NCI-H1092 treated with DMSO at 0.1 percent for 48 hours (cell line): ENCODE data around the gene GAS2L1.
"Not testable (repeated sequence)": the region's sequence is repeated elsewhere in the genome, so short reads cannot be mapped to it uniquely, and the experiment has no call there.

ENCODE experiments used
- DNase-seq: peaks from one replicate; lab custom pipeline; 2025; lab: John Stamatoyannopoulos, UW

The GAS2L1 gene

DNA sequence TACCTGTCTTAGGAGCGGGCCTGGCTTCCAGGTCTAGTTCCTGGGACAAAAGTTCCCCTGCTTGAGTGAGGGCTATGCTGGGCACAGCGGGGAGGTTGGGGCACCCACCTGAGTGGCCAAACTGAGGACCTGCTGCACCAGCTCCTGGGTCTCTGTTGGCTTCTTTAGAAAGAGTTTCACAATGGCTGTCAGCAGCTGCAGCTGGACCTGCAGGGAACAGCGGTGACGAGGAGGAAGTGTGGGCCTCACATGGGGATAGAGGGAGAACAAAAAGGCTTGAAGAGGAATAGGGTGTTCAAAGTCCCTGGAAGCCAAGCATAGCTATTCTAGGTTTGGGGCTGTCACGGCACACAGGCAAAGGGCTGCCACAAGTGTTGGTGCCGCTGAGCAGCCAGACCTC lies 35.7 kb downstream of the GAS2L1 start:
- DNase-seq = no peak

- no peak for DNase-seq
Observed at GRCh38 chr22:29342577-29343312, 36.3 kb downstream of the GAS2L1 start.

DNA sequence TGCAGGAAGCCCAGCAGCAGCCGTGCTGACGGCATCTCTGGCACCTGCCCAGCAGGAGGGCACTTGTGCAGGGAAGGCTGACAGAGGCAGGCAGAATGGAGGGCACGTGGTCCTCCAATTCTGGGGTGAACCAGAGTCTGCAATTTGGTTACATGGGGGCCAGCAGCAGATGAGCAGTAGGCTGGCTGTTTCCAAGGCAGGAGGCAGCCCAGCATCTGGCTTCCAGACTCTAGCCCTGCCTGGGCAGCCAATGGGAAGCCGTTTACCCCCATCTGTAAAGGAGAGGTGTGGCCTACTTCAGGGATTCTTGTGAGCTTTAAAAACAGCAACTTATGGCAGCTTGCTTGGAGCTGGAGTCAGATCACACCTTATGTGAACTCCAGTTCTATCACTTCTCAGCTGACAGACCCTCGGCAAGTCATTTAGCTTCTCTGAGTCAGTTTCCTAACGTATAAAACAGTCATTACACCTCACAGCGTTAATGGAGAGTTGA lies 36.9 kb downstream of the GAS2L1 start:
- DNase-seq = peak; percentile 15

DNA sequence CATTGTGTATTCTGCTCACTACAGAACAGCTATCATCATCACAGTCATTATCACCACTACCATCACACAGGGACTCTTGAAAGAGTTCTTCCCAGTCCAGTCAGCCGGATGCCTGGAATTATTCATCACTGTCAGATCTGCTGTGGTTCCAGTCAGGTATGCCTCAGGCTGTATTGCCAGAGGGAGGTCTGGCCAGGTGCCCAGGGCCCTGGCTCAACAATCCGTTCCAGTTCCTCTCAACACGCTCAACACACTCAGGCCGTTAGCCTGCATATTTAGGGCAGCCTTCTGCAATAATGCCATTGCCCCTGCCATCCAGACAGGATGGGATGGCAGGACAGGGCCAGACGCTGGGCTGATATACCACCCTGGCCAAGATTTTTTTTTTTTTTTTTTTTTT lies 37.7 kb downstream of the GAS2L1 start:
- peak; percentile 74 for DNase-seq

DNA sequence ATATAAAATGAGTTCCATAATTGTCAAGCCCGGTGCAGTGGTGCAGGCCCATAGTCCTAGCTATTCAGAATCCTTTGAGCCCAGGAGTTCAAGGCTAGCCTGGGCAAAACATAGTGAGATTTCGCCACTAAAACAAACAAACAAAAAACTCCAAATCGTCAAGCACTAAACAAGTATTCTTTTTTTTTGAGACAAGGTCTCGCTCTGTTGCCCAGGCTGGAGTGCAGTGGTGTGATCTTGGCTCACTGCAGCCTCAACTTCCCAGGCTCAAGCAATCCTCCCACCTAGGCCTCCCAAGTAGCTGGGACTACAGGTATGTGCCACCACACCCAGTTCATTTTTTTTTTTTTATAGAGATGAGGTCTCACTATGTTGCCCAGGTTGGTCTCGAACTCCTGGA lies 38.4 kb downstream of the GAS2L1 start:
- DNase-seq = not testable (repeated sequence)

DNA sequence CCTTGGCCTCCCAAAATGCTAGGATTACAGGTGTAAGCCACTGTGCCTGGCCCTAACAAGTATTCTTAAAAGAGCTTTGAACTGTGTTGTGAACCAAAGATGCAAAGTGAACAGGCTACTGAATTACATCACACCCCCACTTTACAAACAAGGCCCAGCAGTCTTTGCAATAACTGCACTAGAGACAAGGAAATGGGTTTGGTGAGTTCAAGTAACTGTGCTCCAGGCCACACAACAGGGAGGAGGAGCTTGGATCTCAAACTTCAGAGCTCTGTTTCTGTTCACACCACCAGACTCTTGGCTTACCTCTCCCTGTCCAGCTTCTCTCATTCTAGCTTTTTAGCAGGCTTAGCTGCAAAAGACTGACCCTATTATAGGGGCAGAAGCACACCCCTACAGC lies 39.5 kb downstream of the GAS2L1 start:
- DNase-seq = no peak

GRCh38 chr22:29346659-29347058 lies 40.2 kb downstream of the GAS2L1 start:
- DNase-seq = no peak

DNA sequence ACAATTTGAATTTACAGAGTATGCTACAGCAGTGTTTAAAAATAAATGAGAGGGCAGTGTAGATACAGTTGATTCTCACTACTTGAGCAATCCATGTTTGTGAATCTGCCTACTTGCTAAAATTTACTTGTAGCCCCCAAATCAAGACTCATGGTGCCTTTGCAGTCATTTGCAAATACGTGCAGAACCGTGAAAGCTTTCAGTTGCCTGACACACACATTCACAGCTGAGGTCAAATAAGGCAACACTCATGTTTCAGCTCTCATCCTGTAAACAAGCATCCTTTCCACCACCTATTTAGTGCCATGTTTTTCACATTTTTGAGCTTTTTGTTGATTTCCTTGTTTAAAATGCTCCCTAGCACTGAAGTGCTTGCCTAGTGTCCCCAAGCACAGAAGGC lies 41.6 kb downstream of the GAS2L1 start:
- DNase-seq = no peak

DNA sequence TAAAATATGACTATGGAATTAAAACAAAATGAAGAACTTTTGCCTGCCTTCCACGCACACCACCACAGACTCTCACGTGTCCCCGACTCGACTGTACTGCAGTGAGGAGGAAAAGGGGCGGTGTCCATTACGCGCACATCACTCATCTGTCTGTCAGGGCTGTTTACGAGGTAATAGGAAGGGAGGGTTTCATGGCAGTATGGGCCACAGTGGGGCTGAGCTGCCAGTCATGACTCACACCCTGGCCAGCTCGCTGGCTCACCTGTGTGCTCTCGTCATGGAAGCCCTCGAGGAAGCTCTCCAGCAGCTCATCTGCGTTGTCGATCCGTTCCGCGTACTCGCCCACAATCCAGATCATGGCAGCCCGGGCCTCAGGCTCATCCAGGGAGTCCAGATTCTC lies 42.5 kb downstream of the GAS2L1 start:
- DNase-seq = no peak

DNA sequence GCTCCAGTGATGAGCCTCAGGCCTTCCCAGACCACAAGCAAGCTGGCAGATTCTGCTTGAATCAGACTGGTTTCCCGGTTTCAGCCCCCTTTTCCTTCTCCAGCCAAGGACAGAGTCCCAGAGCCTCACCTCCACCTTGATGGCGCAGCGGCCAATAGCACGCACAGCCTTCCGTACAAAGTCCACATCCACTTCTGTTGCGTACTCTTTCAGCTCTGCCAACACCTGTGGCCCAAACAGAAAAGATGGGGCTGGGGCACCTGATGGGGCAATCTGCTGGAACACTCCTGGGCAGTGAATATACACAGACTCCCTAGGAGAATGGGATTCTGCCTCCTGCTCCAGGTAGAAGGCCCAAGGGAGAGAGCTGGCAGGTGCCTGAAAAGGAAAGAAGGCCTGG lies 44.6 kb downstream of the GAS2L1 start:
- DNase-seq = no peak

GRCh38 chr22:29351891-29352290 lies 45.4 kb downstream of the GAS2L1 start:
- DNase-seq = no peak

DNA sequence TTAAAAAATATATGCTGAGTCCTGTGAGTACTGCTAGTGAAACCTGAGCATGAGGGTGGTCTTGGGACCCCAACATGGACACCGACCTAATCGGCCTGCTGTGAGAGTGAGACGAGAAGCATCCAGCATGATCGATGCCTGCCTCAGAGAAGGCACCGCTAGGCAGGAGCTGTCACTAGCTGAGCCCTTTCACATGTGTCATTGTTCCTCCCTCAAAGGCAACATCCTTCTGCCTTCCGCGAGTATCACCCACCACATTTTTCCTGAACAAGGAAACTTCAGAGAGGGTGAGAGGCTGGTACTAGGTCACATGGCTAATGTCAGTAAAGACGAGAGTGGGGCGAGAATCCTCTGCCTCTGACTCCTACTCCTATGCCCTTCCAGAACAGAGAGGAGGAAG lies 46.3 kb downstream of the GAS2L1 start:
- no peak for DNase-seq

- no peak for DNase-seq
Observed at GRCh38 chr22:29353286-29353685, 46.8 kb downstream of the GAS2L1 start.

DNA sequence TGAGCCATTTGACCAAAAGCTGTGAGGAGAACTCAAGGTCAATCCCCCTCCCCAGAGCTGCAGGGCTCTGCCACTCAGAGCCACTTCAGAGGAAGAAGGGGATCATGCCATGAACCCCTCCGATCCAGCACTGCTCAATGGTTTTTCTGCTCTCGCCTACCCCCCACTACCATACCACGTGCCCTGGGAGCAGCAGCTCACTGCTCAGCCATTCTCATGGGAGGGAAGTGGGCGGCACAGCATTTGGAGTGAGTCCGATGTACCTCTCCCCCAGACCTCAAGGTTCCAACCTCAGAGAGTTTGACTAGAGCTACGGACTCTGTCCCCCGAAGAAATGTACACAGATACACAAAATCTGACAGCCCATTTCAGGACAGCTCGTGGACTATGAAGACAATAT lies 47.4 kb downstream of the GAS2L1 start:
- no peak for DNase-seq

GRCh38 chr22:29357193-29357890 lies 50.9 kb downstream of the GAS2L1 start:
- not testable (repeated sequence) for DNase-seq

DNA sequence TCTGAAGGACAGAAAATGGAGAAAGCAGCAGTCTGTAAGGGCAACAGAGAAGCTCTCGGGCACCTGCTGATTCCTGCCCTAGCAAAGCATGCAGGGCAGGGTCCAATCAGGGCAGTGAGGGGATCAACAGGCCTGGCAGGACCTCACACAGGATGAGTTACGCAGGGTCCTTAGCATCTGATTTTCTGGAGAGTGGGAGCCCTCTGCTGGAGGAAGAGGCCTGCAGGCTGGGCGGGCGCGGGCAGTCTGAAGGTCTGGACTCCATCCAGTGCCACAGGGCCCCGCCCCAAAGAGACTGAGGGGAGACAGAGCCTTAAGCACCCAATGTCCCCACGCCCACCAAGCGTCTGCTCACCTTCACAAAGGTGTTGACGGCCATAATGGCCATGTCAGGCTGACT lies 53.0 kb downstream of the GAS2L1 start:
- no peak for DNase-seq
